Measurements from ENCODE around the gene SPDYE2.
"Not testable (repeated sequence)": the region's sequence is repeated elsewhere in the genome, so short reads cannot be mapped to it uniquely, and the experiment has no call there.

SPDYE2 gene

DNA sequence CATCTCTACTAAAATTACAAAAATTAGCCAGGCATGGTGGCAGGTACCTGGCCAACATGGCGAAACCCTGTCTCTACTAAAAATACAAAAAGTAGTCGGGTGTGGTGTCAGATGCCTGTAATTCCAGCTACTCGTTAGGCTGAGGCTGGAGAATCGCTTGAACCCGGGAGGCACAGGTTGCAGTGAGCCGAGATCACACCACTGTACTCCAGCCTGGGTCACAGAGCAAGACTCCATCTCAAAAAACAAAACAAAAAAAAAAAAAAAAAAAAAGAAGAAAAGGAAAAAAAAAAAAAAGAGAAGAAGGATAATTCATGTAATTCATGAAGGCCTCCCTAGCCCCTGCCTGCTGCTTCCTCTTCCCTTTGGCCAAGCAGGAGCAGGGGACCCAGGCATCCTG, 10.4 kb upstream of the SPDYE2 start:
- DNase-seq (ENCODE audit: low read depth, low spot score): not testable (repeated sequence)

GRCh38 chr7:102542083-102542482, 8.9 kb upstream of the SPDYE2 start:
- not testable (repeated sequence) for DNase-seq (ENCODE audit: low read depth, low spot score)

DNA sequence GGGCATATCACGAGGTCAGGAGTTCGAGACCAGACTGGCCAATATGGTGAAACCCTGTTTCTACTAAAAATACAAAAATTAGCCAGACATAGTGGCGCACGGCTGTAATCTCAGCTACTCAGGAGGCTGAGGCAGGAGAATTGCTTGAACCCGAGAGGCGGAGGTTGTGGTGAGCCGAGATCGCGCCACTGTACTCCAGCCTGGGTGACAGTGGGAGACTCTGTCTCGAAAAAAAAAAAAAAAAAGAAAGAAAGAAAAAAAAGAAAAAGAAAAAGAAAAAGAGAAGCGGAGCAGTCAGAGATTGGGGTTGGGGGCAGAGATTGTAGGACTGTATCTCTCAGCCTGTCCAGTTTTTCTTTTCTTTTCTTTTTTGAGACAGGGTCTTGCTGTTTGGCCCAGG, 8.3 kb upstream of the SPDYE2 start:
- DNase-seq (ENCODE audit: low read depth, low spot score): not testable (repeated sequence)

GRCh38 chr7:102543596-102543995, 7.4 kb upstream of the SPDYE2 start, which contains the start of gene UPK3BL2:
Gene UPK3BL2, minus strand, starts transcription at chr7:102543696. Its CDS starts 60 bp downstream, at chr7:102543636.
- DNase-seq (ENCODE audit: low read depth, low spot score): not testable (repeated sequence)

DNA sequence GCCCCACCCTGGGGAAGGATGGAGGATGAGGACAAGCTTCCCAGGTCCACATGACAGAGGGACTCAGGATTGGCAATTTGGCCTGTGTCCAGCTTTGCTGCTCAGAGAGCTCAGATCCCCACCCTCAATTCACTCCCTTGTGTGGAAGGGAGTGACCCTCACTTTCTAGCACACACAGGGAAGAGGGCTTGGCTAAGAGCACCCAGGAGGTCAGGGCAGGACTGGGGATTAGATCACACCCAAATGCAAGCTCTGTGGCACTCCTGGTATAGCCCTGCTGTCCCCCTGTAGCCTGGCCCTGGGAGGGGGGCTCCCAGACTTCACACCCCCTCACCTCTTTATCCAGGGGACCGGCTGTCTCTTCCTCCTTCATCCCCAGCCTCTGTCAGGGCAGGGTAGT, 6.7 kb upstream of the SPDYE2 start:
- not testable (repeated sequence) for DNase-seq (ENCODE audit: low read depth, low spot score)

GRCh38 chr7:102545288-102545687, 5.7 kb upstream of the SPDYE2 start:
- not testable (repeated sequence) for DNase-seq (ENCODE audit: low read depth, low spot score)

GRCh38 chr7:102546353-102546752, 4.7 kb upstream of the SPDYE2 start:
- DNase-seq (ENCODE audit: low read depth, low spot score): not testable (repeated sequence)

GRCh38 chr7:102568620-102569019, 17.6 kb downstream of the SPDYE2 start:
- not testable (repeated sequence) for DNase-seq (ENCODE audit: low read depth, low spot score)

DNA sequence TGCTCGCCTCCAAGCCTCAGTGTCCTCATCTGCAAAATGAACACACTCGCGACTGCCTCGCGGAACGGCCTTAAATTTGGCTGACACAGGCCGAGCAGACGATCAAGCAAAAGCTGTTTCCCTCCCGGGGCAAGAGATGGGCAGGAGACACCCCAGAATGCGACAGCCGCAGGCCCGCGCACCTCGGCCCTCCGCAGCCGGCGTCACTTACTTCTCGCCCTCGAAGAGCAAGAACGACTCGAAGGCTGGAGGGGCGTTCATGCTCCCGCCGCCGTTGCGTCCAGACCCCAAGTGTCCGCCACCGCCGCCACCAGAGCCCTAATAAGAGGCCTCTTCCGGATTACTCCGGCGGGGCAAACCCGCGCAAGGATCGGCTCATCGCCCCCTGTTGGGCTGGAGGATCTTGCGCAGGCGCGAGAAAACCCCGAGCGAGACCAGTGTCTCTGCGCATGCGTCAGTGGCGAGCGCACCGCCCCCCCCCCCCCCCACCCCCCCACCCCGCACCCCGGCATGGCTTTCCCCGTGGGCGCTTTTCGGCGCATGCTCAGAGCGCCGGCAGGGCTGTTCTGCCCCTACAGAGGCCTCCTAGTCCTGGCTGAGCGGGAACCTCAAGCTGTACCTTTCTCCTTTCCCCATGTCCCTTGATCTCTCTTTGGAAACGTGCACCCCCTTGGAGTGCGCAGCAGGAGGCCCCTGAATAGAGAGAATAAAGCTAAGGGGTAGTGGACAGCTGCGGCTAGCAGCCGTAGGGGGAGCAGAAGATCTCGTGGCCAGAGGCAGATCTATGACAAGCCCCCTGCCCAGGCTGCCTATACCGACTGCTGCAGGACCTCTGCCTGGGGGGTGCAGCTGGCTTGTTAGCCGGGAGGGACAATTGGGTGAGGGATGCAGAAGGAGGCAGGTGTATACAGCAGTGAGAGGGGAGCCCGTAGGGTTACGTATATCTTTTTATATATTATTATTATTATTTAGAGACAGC, 21.5 kb downstream of the SPDYE2 start, which contains the start of gene POLR2J3:
TSS of gene POLR2J3 (minus strand) at position 323 of the 979 bp plus-strand sequence. CDS start at position 261, 62 bp downstream.
- peak; percentile 47 for DNase-seq (ENCODE audit: low read depth, low spot score)

GRCh38 chr7:102574607-102575006, 23.6 kb downstream of the SPDYE2 start:
- not testable (repeated sequence) for DNase-seq (ENCODE audit: low read depth, low spot score)

DNA sequence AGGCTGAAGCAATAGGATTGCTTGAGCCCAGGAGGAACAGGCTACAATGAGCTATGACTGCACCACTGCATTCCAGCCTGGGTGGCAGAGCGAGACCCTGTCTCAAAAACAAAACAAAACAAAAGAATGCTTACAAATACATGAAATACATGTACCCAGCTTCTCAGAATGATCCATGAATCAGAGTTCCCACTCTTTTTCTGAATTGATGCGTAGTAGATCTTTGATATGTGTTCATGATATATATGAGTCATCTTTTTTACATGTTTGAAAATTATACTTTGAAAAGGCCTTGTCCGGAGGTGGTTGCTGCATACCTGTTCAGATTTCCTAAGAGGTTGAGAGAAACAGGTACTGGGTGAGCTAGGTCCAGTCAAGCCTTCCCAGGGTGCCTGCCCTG, 25.3 kb downstream of the SPDYE2 start:
- DNase-seq (ENCODE audit: low read depth, low spot score): not testable (repeated sequence)

DNA sequence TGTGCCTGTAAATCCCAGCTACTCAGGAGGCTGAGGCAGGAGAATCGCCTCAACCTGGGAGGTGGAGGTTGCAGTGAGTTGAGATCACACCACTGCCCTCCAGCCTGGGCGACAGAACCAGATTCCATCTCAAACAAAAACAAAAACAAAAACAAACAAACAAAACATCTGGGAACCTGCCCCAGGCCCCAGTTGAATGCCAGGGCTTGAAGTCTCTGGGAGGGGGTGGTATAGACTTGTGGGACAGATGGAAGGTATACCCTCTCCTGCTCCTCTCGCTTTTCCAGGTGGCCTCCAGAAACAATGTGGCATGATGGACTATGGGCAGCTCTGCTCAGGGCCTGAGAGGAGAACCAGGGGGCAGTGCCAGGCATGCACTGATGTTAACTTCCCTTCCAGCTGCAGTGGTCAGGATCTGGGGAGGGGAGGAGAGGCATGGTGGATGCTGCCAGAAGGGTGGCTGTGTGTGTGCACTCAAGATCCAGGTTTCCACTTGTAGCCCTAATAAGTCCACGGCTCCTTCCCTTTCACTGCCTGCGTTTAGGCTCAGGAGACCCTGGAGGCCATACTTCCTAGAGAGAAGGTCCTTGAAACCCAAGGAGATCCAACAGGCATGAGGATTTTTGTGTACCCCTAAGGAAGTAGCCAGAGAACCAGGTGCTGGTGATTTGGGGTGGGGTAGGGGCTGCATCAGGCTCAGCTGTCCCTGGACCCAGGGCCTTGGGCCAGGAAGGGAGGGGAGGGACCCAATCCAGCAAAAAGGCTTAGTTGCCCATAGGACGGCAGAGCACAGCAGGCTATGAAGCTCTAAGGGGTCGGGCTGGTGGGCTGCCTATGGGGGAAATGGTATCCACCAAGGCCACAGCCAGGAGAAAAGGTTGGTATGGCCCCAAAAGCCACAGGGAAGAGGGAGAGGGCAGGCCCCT, 26.6 kb downstream of the SPDYE2 start:
- not testable (repeated sequence) for DNase-seq (ENCODE audit: low read depth, low spot score)

GRCh38 chr7:102578486-102578885, 27.5 kb downstream of the SPDYE2 start:
- DNase-seq (ENCODE audit: low read depth, low spot score): not testable (repeated sequence)

GRCh38 chr7:102581722-102582121, 30.7 kb downstream of the SPDYE2 start:
- not testable (repeated sequence) for DNase-seq (ENCODE audit: low read depth, low spot score)

- not testable (repeated sequence) for DNase-seq (ENCODE audit: low read depth, low spot score)
Measured at GRCh38 chr7:102583495-102583894, 32.5 kb downstream of the SPDYE2 start.

- not testable (repeated sequence) for DNase-seq (ENCODE audit: low read depth, low spot score)
Measured at GRCh38 chr7:102589857-102590256, 38.8 kb downstream of the SPDYE2 start.

- not testable (repeated sequence) for DNase-seq (ENCODE audit: low read depth, low spot score)
Measured at GRCh38 chr7:102592477-102593019, 41.5 kb downstream of the SPDYE2 start.

- DNase-seq (ENCODE audit: low read depth, low spot score): not testable (repeated sequence)
Measured at GRCh38 chr7:102593637-102594334, 42.8 kb downstream of the SPDYE2 start.

DNA sequence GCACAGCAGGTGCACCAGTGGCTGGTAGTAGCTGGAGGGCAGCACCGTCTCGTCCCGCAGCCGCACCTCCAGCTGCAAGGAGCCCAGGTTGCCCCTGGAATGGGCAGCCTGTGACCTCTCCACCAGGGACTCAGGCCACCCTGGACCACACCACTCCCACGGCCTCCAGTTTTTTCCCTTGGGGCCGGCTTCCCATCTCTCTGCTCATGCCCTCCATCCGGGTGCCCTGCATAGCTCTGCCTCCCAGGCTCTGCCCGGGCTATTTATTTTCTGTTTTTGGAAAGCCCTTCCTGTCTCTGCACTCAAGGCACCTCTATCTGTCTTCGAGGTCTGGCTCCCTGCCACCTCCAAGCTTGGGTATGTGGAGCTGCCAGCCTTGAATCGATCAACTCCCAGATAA, 45.0 kb downstream of the SPDYE2 start:
- not testable (repeated sequence) for DNase-seq (ENCODE audit: low read depth, low spot score)

- DNase-seq (ENCODE audit: low read depth, low spot score): not testable (repeated sequence)
Measured at GRCh38 chr7:102599699-102600098, 48.7 kb downstream of the SPDYE2 start.

DNA sequence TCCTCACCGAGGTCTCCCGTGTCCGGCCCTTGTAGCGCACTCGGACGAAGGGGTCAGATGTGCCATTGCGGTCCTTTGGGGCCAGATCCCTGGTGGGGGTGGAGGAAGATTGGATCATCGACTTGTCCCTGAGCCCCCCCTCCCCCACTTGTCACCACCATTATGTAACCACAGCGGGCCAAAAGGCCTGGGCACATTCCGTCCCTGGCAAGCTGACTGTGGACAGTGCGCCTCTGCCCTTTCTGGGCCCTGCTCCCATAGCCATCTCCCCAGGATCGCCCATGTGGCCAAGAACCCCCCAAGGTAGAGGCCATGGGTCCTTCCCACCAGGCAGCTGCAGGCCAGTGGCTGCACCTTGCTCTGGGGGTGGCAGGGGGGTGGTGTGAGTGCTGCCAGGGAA, 51.3 kb downstream of the SPDYE2 start:
- DNase-seq (ENCODE audit: low read depth, low spot score): not testable (repeated sequence)

Data from brain pericyte (primary cell).